Measurements from ENCODE around the gene GATAD1.

- no peak for TF ChIP-seq POLR2A (IDR thresholded peaks at IDR 0.05)
- TF ChIP-seq, protein P1, sequence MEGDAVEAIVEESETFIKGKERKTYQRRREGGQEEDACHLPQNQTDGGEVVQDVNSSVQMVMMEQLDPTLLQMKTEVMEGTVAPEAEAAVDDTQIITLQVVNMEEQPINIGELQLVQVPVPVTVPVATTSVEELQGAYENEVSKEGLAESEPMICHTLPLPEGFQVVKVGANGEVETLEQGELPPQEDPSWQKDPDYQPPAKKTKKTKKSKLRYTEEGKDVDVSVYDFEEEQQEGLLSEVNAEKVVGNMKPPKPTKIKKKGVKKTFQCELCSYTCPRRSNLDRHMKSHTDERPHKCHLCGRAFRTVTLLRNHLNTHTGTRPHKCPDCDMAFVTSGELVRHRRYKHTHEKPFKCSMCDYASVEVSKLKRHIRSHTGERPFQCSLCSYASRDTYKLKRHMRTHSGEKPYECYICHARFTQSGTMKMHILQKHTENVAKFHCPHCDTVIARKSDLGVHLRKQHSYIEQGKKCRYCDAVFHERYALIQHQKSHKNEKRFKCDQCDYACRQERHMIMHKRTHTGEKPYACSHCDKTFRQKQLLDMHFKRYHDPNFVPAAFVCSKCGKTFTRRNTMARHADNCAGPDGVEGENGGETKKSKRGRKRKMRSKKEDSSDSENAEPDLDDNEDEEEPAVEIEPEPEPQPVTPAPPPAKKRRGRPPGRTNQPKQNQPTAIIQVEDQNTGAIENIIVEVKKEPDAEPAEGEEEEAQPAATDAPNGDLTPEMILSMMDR (IDR thresholded peaks at IDR 0.05) = peak in 1 of 6 experiments; percentile 96
Observed at GRCh38 chr7:92446869-92447344, 375 bp upstream of the GATAD1 start.

Data from adrenal gland (tissue), 5 donors.